ENCODE data around the gene TMEM51. TPM values are rescaled to one million over a fixed set of nuclear protein-coding genes. Genes with fewer than 3 reads are reported as not detected.

Gene TMEM51
- total RNA-seq, 1 experiment from 2014 or later: 10.4 TPM

DNA sequence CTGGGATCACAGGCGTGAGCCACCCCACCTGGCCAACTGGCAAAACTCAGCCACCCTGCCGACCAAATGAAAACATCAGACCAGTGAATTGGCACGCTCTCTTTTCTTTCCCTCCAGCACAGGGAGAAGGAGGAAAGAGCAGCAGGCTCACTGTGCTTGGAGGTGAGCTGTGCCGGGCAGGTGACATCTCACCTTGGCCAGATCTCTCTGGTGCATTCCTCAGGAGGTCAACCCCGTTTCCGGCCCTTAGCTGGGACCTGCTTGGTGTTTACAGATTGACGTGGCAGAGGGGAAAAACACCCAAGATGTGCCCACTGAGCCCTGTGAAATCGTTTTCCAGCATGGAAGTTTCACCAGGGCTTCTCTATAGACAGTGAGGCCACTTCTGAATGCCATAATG lies 45.1 kb downstream of the TMEM51 start:
- Mint-ChIP-seq H3K27ac (peak overlapping the region; percentile 57), H3K4me1 (peaks cover 56% of the 10 kb centered on the region), H3K9me3 (no peaks in the 10 kb centered on the region), H3K4me3 (no peak overlapping the region), H3K27me3 (ENCODE audit: low read depth) (no peaks in the 10 kb centered on the region), H3K36me3 (no peaks in the 10 kb centered on the region)
- DNase-seq (ENCODE audit: low spot score) (no peak), ATAC-seq (no peak)
- CTCF ChIA-PET: interaction anchor here (1.3 to 1.9 kb wide), 2 partner anchors 38 to 46 kb away, joined by 3 to 7 read pairs; no protein-coding TSS in a partner anchor
- TF ChIP-seq ELF4 (CRISPR knock-in tag; IDR thresholded peaks at IDR 0.05; ENCODE audit: low read depth) (no peak), ZBTB21 (CRISPR knock-in tag; IDR thresholded peaks at IDR 0.05; ENCODE audit: borderline replicate concordance) (no peak), E2F1 (CRISPR knock-in tag; IDR thresholded peaks at IDR 0.05) (no peak), ZMAT4 (CRISPR knock-in tag; IDR thresholded peaks at IDR 0.05) (no peak), GTF2I (CRISPR knock-in tag; conservative IDR thresholded peaks at IDR 0.05) (no peak), CREM (CRISPR knock-in tag; IDR thresholded peaks at IDR 0.05) (no peak), ZNF396 (CRISPR knock-in tag; IDR thresholded peaks at IDR 0.05; ENCODE audit: borderline replicate concordance) (no peak), E2F4 (CRISPR knock-in tag; IDR thresholded peaks at IDR 0.05; ENCODE audit: borderline replicate concordance, low read depth) (no peak), NR3C1 (CRISPR knock-in tag; conservative IDR thresholded peaks at IDR 0.05; ENCODE audit: low read depth) (no peak), ESRRA (CRISPR knock-in tag; IDR thresholded peaks at IDR 0.05; ENCODE audit: borderline replicate concordance) (no peak), TEAD4 (CRISPR knock-in tag; IDR thresholded peaks at IDR 0.05) (no peak), SMAD4 (CRISPR knock-in tag; IDR thresholded peaks at IDR 0.05) (no peak), FOXJ3 (CRISPR knock-in tag; IDR thresholded peaks at IDR 0.05; ENCODE audit: borderline replicate concordance) (no peak)
- TF ChIP-seq, protein P1, sequence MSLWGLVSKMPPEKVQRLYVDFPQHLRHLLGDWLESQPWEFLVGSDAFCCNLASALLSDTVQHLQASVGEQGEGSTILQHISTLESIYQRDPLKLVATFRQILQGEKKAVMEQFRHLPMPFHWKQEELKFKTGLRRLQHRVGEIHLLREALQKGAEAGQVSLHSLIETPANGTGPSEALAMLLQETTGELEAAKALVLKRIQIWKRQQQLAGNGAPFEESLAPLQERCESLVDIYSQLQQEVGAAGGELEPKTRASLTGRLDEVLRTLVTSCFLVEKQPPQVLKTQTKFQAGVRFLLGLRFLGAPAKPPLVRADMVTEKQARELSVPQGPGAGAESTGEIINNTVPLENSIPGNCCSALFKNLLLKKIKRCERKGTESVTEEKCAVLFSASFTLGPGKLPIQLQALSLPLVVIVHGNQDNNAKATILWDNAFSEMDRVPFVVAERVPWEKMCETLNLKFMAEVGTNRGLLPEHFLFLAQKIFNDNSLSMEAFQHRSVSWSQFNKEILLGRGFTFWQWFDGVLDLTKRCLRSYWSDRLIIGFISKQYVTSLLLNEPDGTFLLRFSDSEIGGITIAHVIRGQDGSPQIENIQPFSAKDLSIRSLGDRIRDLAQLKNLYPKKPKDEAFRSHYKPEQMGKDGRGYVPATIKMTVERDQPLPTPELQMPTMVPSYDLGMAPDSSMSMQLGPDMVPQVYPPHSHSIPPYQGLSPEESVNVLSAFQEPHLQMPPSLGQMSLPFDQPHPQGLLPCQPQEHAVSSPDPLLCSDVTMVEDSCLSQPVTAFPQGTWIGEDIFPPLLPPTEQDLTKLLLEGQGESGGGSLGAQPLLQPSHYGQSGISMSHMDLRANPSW (CRISPR knock-in tag; conservative IDR thresholded peaks at IDR 0.05; ENCODE audit: low read depth): no peak
- TF ChIP-seq, protein P2, sequence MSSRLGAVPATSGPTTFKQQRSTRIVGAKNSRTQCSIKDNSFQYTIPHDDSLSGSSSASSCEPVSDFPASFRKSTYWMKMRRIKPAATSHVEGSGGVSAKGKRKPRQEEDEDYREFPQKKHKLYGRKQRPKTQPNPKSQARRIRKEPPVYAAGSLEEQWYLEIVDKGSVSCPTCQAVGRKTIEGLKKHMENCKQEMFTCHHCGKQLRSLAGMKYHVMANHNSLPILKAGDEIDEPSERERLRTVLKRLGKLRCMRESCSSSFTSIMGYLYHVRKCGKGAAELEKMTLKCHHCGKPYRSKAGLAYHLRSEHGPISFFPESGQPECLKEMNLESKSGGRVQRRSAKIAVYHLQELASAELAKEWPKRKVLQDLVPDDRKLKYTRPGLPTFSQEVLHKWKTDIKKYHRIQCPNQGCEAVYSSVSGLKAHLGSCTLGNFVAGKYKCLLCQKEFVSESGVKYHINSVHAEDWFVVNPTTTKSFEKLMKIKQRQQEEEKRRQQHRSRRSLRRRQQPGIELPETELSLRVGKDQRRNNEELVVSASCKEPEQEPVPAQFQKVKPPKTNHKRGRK (CRISPR knock-in tag; IDR thresholded peaks at IDR 0.05; ENCODE audit: borderline replicate concordance): no peak
- POLR2A ChIA-PET: interaction anchor here (0.9 to 1.1 kb wide), 2 partner anchors 46 to 1765 kb away, joined by 3 to 4 read pairs; no protein-coding TSS in a partner anchor

DNA sequence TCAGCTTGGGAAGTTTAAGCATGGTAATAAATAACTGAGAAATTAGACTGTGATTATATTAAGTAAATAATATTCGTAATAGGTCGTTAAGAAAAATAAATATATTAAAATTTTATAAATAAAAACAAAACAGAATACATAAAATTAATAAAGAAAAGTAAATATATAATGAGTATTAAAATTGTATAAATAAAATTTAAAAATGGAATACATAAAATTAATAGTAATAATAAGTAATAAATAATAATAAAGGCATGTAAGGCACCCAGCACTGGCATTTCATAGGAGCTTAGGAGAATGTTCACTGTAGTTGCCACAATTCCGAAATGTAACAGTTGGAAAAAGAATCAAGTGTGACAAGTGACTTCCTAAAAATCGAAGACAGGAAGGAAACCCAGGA lies 47.7 kb downstream of the TMEM51 start:
- peak overlapping the region; percentile 53; the same call in 1 of the 2 replicates for H3K27ac Mint-ChIP-seq
- H3K4me3 Mint-ChIP-seq: no peak overlapping the region
- ATAC-seq: no peak
- DNase-seq (ENCODE audit: low spot score): no peak
- H3K36me3 Mint-ChIP-seq: no peaks in the 10 kb centered on the region
- POLR2A ChIA-PET: interaction anchor here (0.5 kb wide), 1 partner anchor 9 kb away, joined by 4 read pairs; no protein-coding TSS in a partner anchor
- H3K4me1 Mint-ChIP-seq: peaks cover 62% of the 10 kb centered on the region
- CTCF ChIA-PET: interaction anchor here (0.5 to 2.9 kb wide), 5 partner anchors 48 to 1013 kb away, joined by 3 to 10 read pairs (median 5); partner anchors contain the start of gene TMEM51
- H3K27me3 Mint-ChIP-seq (ENCODE audit: low read depth): no peaks in the 10 kb centered on the region
- H3K9me3 Mint-ChIP-seq: no peaks in the 10 kb centered on the region
- TF ChIP-seq HMGA2 (CRISPR knock-in tag; IDR thresholded peaks at IDR 0.05) (peak; percentile 93), NFE2L1 (CRISPR knock-in tag; IDR thresholded peaks at IDR 0.05) (no peak)
